ENCODE data around the gene RNF227. TPM values are rescaled to one million over a fixed set of nuclear protein-coding genes. Genes with fewer than 3 reads are reported as not detected.

The RNF227 gene
- total and polyA plus RNA-seq, 2 of the 8 experiments (the other 6 are each of a cell fraction or from before 2014, with no cell fraction given), result 0.63 to 1.7 TPM

- Histone ChIP-seq H3K27ac (ENCODE audit: low read depth, low read length) (0 out of 2 replicates have a peak overlapping the region, but pooled peaks have one; percentile 16), H3K4me1 (replicated peaks in 1 of 4; ENCODE audit: control insufficient read depth in 3 of 4, insufficient read depth in 4 of 4, low read length in 3 of 4) (peaks cover 0 to 5% (median 3%) of the 10 kb centered on the region in 4 experiments; a peak in 4 of 7 replicates), H3K27me3 (replicated peaks in 1 of 4; ENCODE audit: control insufficient read depth in 3 of 4, extremely low read depth in 1 of 4, insufficient read depth in 3 of 4, low read length in 3 of 4) (peaks cover 11 to 22% (median 20%) of the 10 kb centered on the region in 4 experiments), H3K36me3 (ENCODE audit: control insufficient read depth in 2 of 4, insufficient read depth in 4 of 4, low read length in 3 of 4) (peaks cover 5 to 19% (median 9%) of the 10 kb centered on the region in 4 experiments; a peak in 5 of 8 replicates), H2BK120ac (replicated peaks; ENCODE audit: low read depth, low read length) (no peak overlapping the region), H2BK12ac (ENCODE audit: low read depth, low read length) (no peak overlapping the region), H3K79me2 (ENCODE audit: control insufficient read depth in 1 of 2, insufficient read depth in 2 of 2, low read length in 2 of 2) (0 out of 4 replicates have a peak, but pooled peaks cover 0 to 4% of the 10 kb centered on the region in 2 experiments), H4K20me1 (replicated peaks in 1 of 2; ENCODE audit: control insufficient read depth in 1 of 2, insufficient read depth in 2 of 2, low read length in 2 of 2) (peaks cover 0 to 5% of the 10 kb centered on the region in 2 experiments), H3K4me3 (ENCODE audit: extremely low read depth in 1 of 4, insufficient read depth in 2 of 4, low read depth in 3 of 4, low read length in 4 of 4) (peak overlapping the region; percentile 80 to 95 (median 89)), H4K91ac (replicated peaks; ENCODE audit: insufficient read length, low read length) (peak overlapping the region; percentile 48), H3K14ac (ENCODE audit: insufficient read length) (no peak overlapping the region), H2AFZ (ENCODE audit: low read length) (peak overlapping the region; percentile 93), H2AK5ac (ENCODE audit: low read depth, low read length) (no peak overlapping the region), H4K8ac (ENCODE audit: extremely low read depth, insufficient read depth, low read length) (no peak overlapping the region), H2BK20ac (ENCODE audit: low read length) (no peak overlapping the region), H3K23me2 (ENCODE audit: low read depth, low read length) (peaks cover 15% of the 10 kb centered on the region), H3K23ac (ENCODE audit: insufficient read length) (no peak overlapping the region), H2BK15ac (ENCODE audit: low read length) (no peak overlapping the region), H3K4ac (replicated peaks; ENCODE audit: insufficient read length, low read depth, low read length) (peak overlapping the region; percentile 58), H4K5ac (ENCODE audit: insufficient read length, low read depth, low read length) (peak overlapping the region; percentile 81), H3K56ac (replicated peaks; ENCODE audit: insufficient read length, low read depth, low read length) (peak overlapping the region; percentile 4), H3K9me3 (ENCODE audit: insufficient read depth in 2 of 2, low read depth in 1 of 2, low read length in 1 of 2) (no peaks in the 10 kb centered on the region), H3K9ac (replicated peaks in 1 of 4; ENCODE audit: extremely low read depth in 1 of 4, low read depth in 3 of 4, low read length in 3 of 4) (peak overlapping the region in 3 of 4 experiments; percentile 26 to 69 (median 67); a peak in 6 of 7 replicates), H3K18ac (ENCODE audit: extremely low read depth, low read length) (peak overlapping the region; percentile 97; the same call in 1 of the 2 replicates), H3K79me1 (ENCODE audit: low read depth, low read length) (no peaks in the 10 kb centered on the region), H2BK5ac (ENCODE audit: low read depth, low read length) (peak overlapping the region; percentile 84; the same call in 1 of the 2 replicates), H3K4me2 (ENCODE audit: insufficient read depth in 1 of 2, low read depth in 2 of 2, low read length in 2 of 2) (peak overlapping the region; percentile 96 to 98)
- FAIRE-seq, result no peak
- ChIA-PET POLR2A (ENCODE audit: partially characterized antibody) (interaction anchor here (0.5 to 3.3 kb wide), 10 partner anchors 10 to 246 kb away, joined by 3 to 11 read pairs (median 4); partner anchors contain the start of genes NAA38 and RNF227), CTCF (ENCODE audit: partially characterized antibody) (interaction anchor here (0.6 to 5.7 kb wide), 27 partner anchors 10 to 189 kb away, joined by 3 to 33 read pairs (median 4); partner anchors contain the start of gene ALOXE3)
- DNase-seq (ENCODE audit: low read depth in 1 of 2, low spot score in 2 of 2), result peak in 1 of 2 experiments; percentile 58
- 5% methylated on average over 17 of the region's 17 CpGs; no CpG with 5 or more reads in 1 of the 2 experiments for WGBS, 2 experiments (ENCODE audit: extremely low coverage in 1 of 2, insufficient coverage in 1 of 2, insufficient read length in 1 of 2, insufficient replicate concordance in 2 of 2, low coverage in 1 of 2, low lambda C conversion rate in 2 of 2, missing lambda C conversion rate in 1 of 2)
- TF ChIP-seq RXRA (IDR thresholded peaks at IDR 0.05; ENCODE audit: insufficient read depth, low read depth, low read length), result no peak
- no peak for TF ChIP-seq CTCF (IDR thresholded peaks at IDR 0.05; ENCODE audit: control extremely low read depth in 1 of 3, insufficient read depth in 1 of 3, low read depth in 1 of 3, low read length in 3 of 3)
- TF ChIP-seq POU5F1 (IDR thresholded peaks at IDR 0.05; ENCODE audit: low read depth, low read length), result no peak
- TF ChIP-seq CBX8 (IDR thresholded peaks at IDR 0.05; ENCODE audit: borderline replicate concordance, low read depth, low read length), result no peak
- TF ChIP-seq E2F6 (IDR thresholded peaks at IDR 0.05), result no peak
- TF ChIP-seq KDM4A (IDR thresholded peaks at IDR 0.05; ENCODE audit: low read depth, low read length, severe bottlenecking), result peak; percentile 45
- no peak for TF ChIP-seq EGR1 (IDR thresholded peaks at IDR 0.05; ENCODE audit: borderline replicate concordance, low read depth, low read length)
These were observed 16.4 kb upstream of the RNF227 start for GRCh38 chr17:7932483-7932891.

Measured in H1 (cell line).